ENCODE measurements around the gene HTR3A. TPM values are rescaled to one million over a fixed set of nuclear protein-coding genes. Genes with fewer than 3 reads are reported as not detected.

HTR3A gene
- total RNA-seq, 4 donors from 2014 or later: 0.42 to 1.8 (median 0.90) TPM

- H3K9me3 ChIP-seq: no peaks in the 10 kb centered on the region
- WGBS: 75% methylated on average over 5 of the region's 5 CpGs
- no peaks in the 10 kb centered on the region for H3K36me3 ChIP-seq
- H3K27ac ChIP-seq (replicated peaks in 1 of 4): no peak overlapping the region
- intact Hi-C loops (cut with DNase I): loop anchor here (10.0 kb wide), 1 partner anchor 137 kb away; no protein-coding TSS in a partner anchor
- peaks cover 7 to 16% (median 14%) of the 10 kb centered on the region in 4 donors for H3K4me1 ChIP-seq
- DNase-seq (ENCODE audit: extremely low spot score): no peak
- no peak for TF ChIP-seq POLR2AphosphoS5 (IDR thresholded peaks at IDR 0.05)
- no peak for TF ChIP-seq CTCF (IDR thresholded peaks at IDR 0.05)
- no peak for TF ChIP-seq EP300 (IDR thresholded peaks at IDR 0.05)
- TF ChIP-seq POLR2A (IDR thresholded peaks at IDR 0.05; ENCODE audit: low read depth): no peak
- H3K4me3 ChIP-seq: no peak overlapping the region
- peaks cover 0 to 42% (median 0%) of the 10 kb centered on the region in 4 donors for H3K27me3 ChIP-seq
Observed at GRCh38 chr11:114031967-114032320, 57.0 kb downstream of the HTR3A start.

GRCh38 chr11:114033066-114033465, 58.2 kb downstream of the HTR3A start:
- peaks cover 9 to 18% (median 15%) of the 10 kb centered on the region in 4 donors for H3K4me1 ChIP-seq

GRCh38 chr11:114033572-114033971, 58.7 kb downstream of the HTR3A start:
- Histone ChIP-seq H3K9me3 (no peaks in the 10 kb centered on the region), H3K27me3 (peaks cover 0 to 27% (median 0%) of the 10 kb centered on the region in 4 donors), H3K4me3 (no peak overlapping the region), H3K27ac (replicated peaks in 1 of 4) (no peak overlapping the region), H3K36me3 (no peaks in the 10 kb centered on the region), H3K4me1 (peaks cover 9 to 18% (median 15%) of the 10 kb centered on the region in 4 donors)
- intact Hi-C loops (cut with DNase I): loop anchor here (10.0 kb wide), 1 partner anchor 139 kb away; no protein-coding TSS in a partner anchor
- no peak for TF ChIP-seq CTCF (IDR thresholded peaks at IDR 0.05)
- TF ChIP-seq POLR2AphosphoS5 (IDR thresholded peaks at IDR 0.05): no peak
- no peak for DNase-seq (ENCODE audit: extremely low spot score)
- WGBS: 95% methylated on average over 2 of the region's 2 CpGs

More at GRCh38 chr11:114033066-114033465, 58.2 kb downstream of the HTR3A start:
- intact Hi-C loops (cut with DNase I): loop anchor here (10.0 kb wide), 1 partner anchor 138 kb away; no protein-coding TSS in a partner anchor
- peaks cover 0 to 31% (median 0%) of the 10 kb centered on the region in 4 donors for H3K27me3 ChIP-seq
- H3K36me3 ChIP-seq: no peaks in the 10 kb centered on the region
- H3K4me3 ChIP-seq: no peak overlapping the region
- no peak for TF ChIP-seq EP300 (IDR thresholded peaks at IDR 0.05)
- TF ChIP-seq POLR2A (IDR thresholded peaks at IDR 0.05; ENCODE audit: low read depth): no peak
- no peak for TF ChIP-seq CTCF (IDR thresholded peaks at IDR 0.05)
- no peak for TF ChIP-seq POLR2AphosphoS5 (IDR thresholded peaks at IDR 0.05)
- WGBS: 80% methylated on average over 5 of the region's 5 CpGs
- no peaks in the 10 kb centered on the region for H3K9me3 ChIP-seq
- DNase-seq (ENCODE audit: extremely low spot score): no peak
- H3K27ac ChIP-seq (replicated peaks in 1 of 4): no peak overlapping the region

GRCh38 chr11:114034956-114035355, 60.0 kb downstream of the HTR3A start:
- TF ChIP-seq POLR2A (IDR thresholded peaks at IDR 0.05; ENCODE audit: low read depth): no peak
- TF ChIP-seq POLR2AphosphoS5 (IDR thresholded peaks at IDR 0.05): no peak
- no peak for TF ChIP-seq CTCF (IDR thresholded peaks at IDR 0.05)
- no peak for TF ChIP-seq EP300 (IDR thresholded peaks at IDR 0.05)
- Histone ChIP-seq H3K4me1 (peaks cover 9 to 18% (median 15%) of the 10 kb centered on the region in 4 donors), H3K27ac (replicated peaks in 1 of 4) (no peak overlapping the region), H3K36me3 (no peaks in the 10 kb centered on the region), H3K9me3 (no peaks in the 10 kb centered on the region), H3K27me3 (peaks cover 0 to 16% (median 0%) of the 10 kb centered on the region in 4 donors), H3K4me3 (no peak overlapping the region)
- 93% methylated on average over 11 of the region's 11 CpGs for WGBS
- no peak for DNase-seq (ENCODE audit: extremely low spot score)
- intact Hi-C loops (cut with DNase I): loop anchor here (10.0 kb wide), 1 partner anchor 140 kb away; no protein-coding TSS in a partner anchor

Data from esophagus muscularis mucosa (tissue), 4 donors.